Stimulated activated CD4-positive, alpha-beta T cell treated with anti-CD3 and anti-CD28 coated beads, Interleukin-1b, Interleukin-23, amount 100 ng/mL, for 4 hours (primary cell): ENCODE measurements around the gene DDX10.

ENCODE experiments used
- DNase-seq, 2 donors: peaks; one replicate each; pipeline ENCODE4 v3.0.0-alpha.2; 2020; ENCODE audit warnings: low read depth in 2 of 2

Gene DDX10

GRCh38 chr11:108871867-108872266, 207.0 kb downstream of the DDX10 start:
- DNase-seq, result no peak

GRCh38 chr11:108872781-108873291, 208.0 kb downstream of the DDX10 start:
- no peak for DNase-seq

- no peak for DNase-seq
These were observed 208.4 kb downstream of the DDX10 start for GRCh38 chr11:108873310-108873709.

DNA sequence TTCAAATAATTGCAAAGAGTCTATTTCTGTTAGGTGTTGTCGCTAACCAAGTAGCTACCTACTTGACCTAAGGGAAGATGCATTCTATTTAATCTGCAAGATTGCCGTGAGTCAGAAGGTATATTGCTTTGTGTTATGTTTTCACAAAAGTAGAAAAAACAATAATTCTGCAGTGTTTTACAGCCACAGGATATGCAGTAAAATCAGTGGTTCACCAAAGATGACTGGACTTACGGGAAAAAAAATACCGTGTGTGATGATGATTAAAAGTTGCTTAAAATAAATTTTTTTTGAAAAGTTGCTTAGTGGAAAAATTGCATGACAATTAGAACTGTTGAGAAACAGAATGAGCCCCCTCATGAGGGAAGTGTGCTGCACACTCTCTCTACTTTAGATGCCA, 209.1 kb downstream of the DDX10 start:
- no peak for DNase-seq

DNA sequence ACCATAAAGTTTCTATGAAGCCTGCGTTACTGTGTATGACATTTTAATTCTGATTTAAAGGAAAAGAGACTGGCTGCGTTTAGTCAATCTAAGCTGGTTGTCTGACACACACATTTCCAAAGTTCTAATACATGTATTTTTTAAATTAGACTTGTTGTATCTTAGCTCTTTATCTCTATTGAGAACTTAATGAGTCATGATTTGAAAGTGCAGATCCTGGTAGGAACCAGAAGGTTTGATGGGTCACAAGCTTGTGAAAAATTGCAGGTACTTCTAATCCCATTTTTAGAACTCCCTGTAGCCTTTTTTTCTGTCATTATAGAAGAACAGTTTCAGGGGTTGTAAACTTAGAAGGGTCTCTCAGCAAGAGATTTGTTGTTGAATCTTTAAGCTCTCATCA, 210.3 kb downstream of the DDX10 start:
- no peak for DNase-seq

DNA sequence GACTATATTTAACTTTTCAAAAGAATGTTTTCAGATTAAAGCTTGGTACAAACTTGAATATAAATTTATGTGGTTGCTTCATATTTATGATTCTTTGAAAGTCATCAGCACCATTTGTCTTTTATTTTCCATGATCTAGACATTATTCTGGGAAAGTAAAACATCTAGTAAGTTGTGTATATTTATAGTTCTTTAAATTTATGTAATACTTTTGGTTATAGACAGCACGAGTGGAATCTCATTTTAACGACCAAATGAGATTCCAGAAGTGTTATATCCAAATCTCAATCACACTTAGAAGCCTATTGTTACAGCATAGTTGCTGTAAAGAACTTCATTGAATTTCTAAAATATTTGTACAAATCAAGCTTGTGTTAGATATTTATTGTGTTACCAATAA, 212.3 kb downstream of the DDX10 start:
- DNase-seq, result no peak

- DNase-seq, result no peak
These were observed 215.6 kb downstream of the DDX10 start for GRCh38 chr11:108880510-108880909.

- DNase-seq, result no peak
These were observed 216.3 kb downstream of the DDX10 start for GRCh38 chr11:108881131-108881530.

DNA sequence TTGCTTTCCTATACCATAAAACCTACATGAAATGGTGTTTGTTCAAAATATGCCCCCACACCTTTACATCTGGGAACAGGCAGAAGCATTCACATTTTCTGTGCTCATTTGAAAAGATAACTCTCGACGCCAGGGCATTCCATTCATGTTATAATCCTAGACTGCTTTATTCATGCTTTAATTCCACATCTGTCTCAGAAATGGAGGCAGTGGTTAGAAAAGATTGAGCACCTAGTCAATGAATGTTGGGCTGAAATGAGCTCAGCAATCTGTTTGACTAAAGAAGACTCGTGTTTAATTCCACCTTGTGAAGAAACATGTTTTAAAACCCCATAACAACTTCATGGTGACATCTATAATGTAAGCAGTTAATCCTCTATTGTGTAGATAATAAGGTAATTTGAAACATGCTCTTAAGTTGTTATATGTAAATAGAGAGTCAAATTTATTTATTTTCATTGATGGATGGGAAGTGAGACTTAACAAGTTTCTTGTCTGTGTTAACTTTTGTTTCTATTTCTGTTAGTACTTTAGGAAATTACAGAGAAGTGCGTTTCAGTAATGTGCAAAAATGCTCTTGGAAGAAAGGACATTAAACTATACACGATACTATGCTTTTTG, 217.5 kb downstream of the DDX10 start:
- DNase-seq, result no peak

GRCh38 chr11:108886005-108886659, 221.3 kb downstream of the DDX10 start:
- no peak for DNase-seq

GRCh38 chr11:108886660-108887009, 221.8 kb downstream of the DDX10 start:
- DNase-seq, result no peak

GRCh38 chr11:108887436-108888238, 222.8 kb downstream of the DDX10 start:
- DNase-seq, result no peak

- DNase-seq, result no peak
These were observed 225.7 kb downstream of the DDX10 start for GRCh38 chr11:108890482-108891105.

DNA sequence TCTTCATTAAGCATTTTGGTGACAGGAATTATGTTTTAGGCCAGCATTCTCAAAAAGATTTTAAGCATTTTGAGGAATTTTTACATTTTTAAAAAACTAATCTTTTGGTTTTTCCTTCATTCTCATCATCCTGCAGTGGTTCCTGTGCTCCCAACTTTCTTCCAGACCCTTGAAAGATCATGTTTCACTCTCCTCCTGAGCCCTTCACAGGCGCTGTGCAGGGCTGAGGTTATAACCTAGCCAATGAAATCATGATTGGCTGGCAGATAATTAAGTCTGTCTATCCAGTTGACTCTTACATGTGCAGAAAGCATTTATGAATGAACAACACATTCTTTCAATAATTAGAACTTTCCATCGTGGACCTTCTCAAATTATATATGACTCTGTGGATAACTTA, 226.3 kb downstream of the DDX10 start:
- no peak for DNase-seq

DNA sequence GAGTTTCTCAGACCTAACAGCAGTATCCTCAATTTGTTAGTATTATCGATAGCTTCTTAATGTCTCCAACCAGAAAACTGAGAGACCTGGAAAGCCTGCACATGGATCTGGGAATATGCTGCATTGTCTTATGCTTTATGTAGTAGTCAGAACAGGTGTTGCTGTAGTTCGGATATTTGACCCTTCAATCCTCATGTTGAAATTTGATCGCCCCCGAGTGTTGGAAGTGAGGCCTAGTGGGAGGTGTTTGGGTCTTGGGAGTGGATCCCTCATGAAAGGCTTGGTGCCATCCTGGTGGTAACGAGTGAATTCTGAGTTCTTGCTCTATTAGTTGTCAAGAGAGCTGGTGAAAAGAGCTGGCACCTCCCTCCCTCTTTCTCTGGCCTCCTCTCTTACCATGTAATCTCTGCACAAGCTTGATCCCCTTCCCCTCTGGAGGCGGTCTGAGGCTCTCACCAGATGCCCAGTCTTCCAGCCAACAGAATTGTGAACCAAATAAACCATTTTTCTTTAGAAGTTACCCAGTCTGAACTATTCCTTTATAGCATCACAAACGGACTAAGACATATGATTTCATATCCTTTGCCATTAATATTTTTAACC, 227.1 kb downstream of the DDX10 start:
- DNase-seq, result no peak

- DNase-seq, result no peak
These were observed 231.0 kb downstream of the DDX10 start for GRCh38 chr11:108895579-108896480.

- DNase-seq, result no peak
These were observed 232.2 kb downstream of the DDX10 start for GRCh38 chr11:108897071-108897481.

DNA sequence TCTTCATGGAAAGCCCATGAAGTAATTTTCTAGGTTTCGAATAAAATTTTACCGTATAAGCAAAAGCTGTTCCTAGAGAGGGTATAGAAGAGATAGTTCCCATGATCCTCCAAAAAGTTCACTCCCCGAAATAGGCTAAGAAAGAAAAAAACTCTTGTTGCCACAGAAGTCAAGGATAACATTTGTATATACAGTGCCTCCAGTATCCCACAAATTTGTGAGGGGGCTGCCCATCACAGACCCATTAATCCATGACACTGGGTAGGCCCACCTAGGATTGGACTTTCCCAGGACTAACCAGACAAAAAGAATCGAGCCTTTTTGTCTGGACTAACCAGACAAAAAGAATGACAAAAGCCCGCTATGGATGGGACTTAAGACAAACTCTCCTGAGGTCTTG, 233.0 kb downstream of the DDX10 start:
- no peak for DNase-seq

DNA sequence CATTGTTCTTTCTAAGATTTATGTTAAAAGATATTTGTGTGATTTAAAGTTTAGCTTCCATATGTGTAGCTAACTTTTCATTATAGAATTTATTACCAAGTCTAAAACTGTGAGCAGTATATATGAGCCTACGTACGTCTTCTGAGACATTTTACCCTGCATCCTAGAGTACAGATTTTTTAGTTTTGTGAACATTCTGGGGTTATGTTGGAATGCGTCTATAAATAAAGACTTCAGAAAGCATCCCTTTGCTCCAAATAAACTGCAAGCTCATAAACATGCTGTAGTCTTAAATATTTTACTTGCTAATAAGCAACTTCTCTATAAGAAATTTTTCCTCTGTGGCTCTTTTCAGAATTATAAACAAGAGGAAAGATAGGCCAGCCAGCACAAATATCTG, 236.5 kb downstream of the DDX10 start:
- no peak for DNase-seq

DNA sequence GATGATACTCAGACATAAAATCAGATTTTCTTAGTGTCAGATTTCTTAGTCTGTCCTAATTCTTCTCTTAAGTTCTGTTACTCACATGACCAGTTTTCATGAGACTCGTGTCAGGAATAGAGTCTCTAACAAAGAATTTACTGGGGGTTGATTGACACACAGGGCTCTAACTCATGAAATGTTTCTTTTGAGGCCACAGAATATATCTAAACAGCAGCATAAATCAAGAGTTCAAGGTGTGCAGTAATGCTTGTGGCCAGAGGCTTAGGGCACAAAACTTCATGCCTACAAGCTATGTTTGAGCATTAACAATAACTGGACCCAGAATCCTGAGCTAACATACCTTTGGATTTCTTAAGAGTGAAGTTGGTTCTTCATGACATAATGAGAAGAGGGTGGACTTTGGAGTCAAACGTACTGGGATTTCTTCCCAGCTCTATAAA, 237.2 kb downstream of the DDX10 start:
- no peak for DNase-seq

DNA sequence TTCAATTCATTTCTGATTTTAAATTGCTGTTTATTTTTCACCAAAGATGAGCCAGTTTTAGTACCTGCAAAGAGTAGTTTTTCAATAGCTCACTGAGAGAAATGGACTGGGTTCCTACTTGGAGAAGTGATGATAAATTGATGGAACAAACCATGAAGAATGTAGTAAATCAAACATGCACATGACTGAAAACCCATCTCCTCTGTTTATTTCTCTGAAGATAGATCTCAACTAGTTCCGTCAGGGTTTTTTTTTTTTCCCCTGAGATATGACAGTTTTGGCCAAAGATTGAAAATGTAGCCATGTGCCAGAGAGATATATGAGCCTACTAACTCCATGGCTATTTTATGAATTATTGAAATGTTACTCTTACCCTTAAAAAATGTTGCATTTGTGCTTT, 239.6 kb downstream of the DDX10 start:
- DNase-seq, result no peak
